GM18519 (cell line): Measurements from ENCODE around the gene SRSF4.
"Not testable (repeated sequence)": the region's sequence is repeated elsewhere in the genome, so short reads cannot be mapped to it uniquely, and the experiment has no call there.

ENCODE experiments used
- ATAC-seq: cut with Tn5 transposase; IDR thresholded peaks from one replicate; pipeline ENCODE4 v1.9.1; 2021; ENCODE audit warnings: mild to moderate bottlenecking, moderate library complexity; ENCODE audit not compliant: unreplicated experiment, low FRiP score

The SRSF4 gene

GRCh38 chr1:29166291-29166878, 15.3 kb downstream of the SRSF4 start:
- no peak for ATAC-seq

GRCh38 chr1:29164588-29164987, 17.1 kb downstream of the SRSF4 start:
- ATAC-seq = no peak

GRCh38 chr1:29162476-29163138, 19.1 kb downstream of the SRSF4 start:
- no peak for ATAC-seq

- ATAC-seq = no peak
Measured at GRCh38 chr1:29162025-29162424, 19.7 kb downstream of the SRSF4 start.

- no peak for ATAC-seq
Measured at GRCh38 chr1:29159773-29160172, 21.9 kb downstream of the SRSF4 start.

GRCh38 chr1:29157269-29157601, 24.5 kb downstream of the SRSF4 start:
- no peak for ATAC-seq

GRCh38 chr1:29156543-29157268, 25.0 kb downstream of the SRSF4 start:
- no peak for ATAC-seq

- no peak for ATAC-seq
Measured at GRCh38 chr1:29152046-29152805, 29.5 kb downstream of the SRSF4 start.

GRCh38 chr1:29150346-29150745, 31.4 kb downstream of the SRSF4 start:
- not testable (repeated sequence) for ATAC-seq

- no peak for ATAC-seq
Measured at GRCh38 chr1:29148656-29149491, 32.8 kb downstream of the SRSF4 start.

GRCh38 chr1:29145739-29146437, 35.8 kb downstream of the SRSF4 start:
- no peak for ATAC-seq

- ATAC-seq = no peak
Measured at GRCh38 chr1:29144178-29144577, 37.5 kb downstream of the SRSF4 start.

- ATAC-seq = no peak
Measured at GRCh38 chr1:29142714-29143113, 39.0 kb downstream of the SRSF4 start.

- ATAC-seq = no peak
Measured at GRCh38 chr1:29136391-29136915, 45.2 kb downstream of the SRSF4 start.

GRCh38 chr1:29134695-29135028, 47.0 kb downstream of the SRSF4 start:
- no peak for ATAC-seq

- no peak for ATAC-seq
Measured at GRCh38 chr1:29133861-29134694, 47.6 kb downstream of the SRSF4 start.

GRCh38 chr1:29131056-29131455, 50.6 kb downstream of the SRSF4 start:
- ATAC-seq = not testable (repeated sequence)

- ATAC-seq = no peak
Measured at GRCh38 chr1:29129916-29130315, 51.8 kb downstream of the SRSF4 start.

- ATAC-seq = no peak
Measured at GRCh38 chr1:29128739-29129138, 53.0 kb downstream of the SRSF4 start.
